ENCODE data around the gene C2CD3.
"Not testable (repeated sequence)": the region's sequence is repeated elsewhere in the genome, so short reads cannot be mapped to it uniquely, and the experiment has no call there.

Gene C2CD3

GRCh38 chr11:74069146-74070046 is 101.4 kb downstream of the C2CD3 start:
- DNase-seq (ENCODE audit: low read depth): peak; percentile 18

- DNase-seq (ENCODE audit: low read depth): not testable (repeated sequence)
Measured at GRCh38 chr11:74066663-74067062, 104.1 kb downstream of the C2CD3 start.

GRCh38 chr11:74065534-74065933 is 105.3 kb downstream of the C2CD3 start:
- not testable (repeated sequence) for DNase-seq (ENCODE audit: low read depth)

GRCh38 chr11:74063628-74064027 is 107.2 kb downstream of the C2CD3 start:
- DNase-seq (ENCODE audit: low read depth): not testable (repeated sequence)

GRCh38 chr11:74061599-74061998 is 109.2 kb downstream of the C2CD3 start:
- not testable (repeated sequence) for DNase-seq (ENCODE audit: low read depth)

GRCh38 chr11:74057249-74058151 is 113.3 kb downstream of the C2CD3 start:
- peak; percentile 8 for DNase-seq (ENCODE audit: low read depth)

GRCh38 chr11:74055938-74056337 is 114.9 kb downstream of the C2CD3 start:
- peak; percentile 25 for DNase-seq (ENCODE audit: low read depth)

- no peak for DNase-seq (ENCODE audit: low read depth)
Measured at GRCh38 chr11:74050465-74050864, 120.3 kb downstream of the C2CD3 start.

GRCh38 chr11:74048993-74049392 is 121.8 kb downstream of the C2CD3 start:
- DNase-seq (ENCODE audit: low read depth): no peak

- DNase-seq (ENCODE audit: low read depth): no peak
Measured at GRCh38 chr11:74044538-74044937, 126.3 kb downstream of the C2CD3 start.

- no peak for DNase-seq (ENCODE audit: low read depth)
Measured at GRCh38 chr11:74043450-74043849, 127.4 kb downstream of the C2CD3 start.

GRCh38 chr11:74037309-74037708 is 133.5 kb downstream of the C2CD3 start:
- no peak for DNase-seq (ENCODE audit: low read depth)

GRCh38 chr11:74035264-74035663 is 135.5 kb downstream of the C2CD3 start:
- no peak for DNase-seq (ENCODE audit: low read depth)

- DNase-seq (ENCODE audit: low read depth): no peak
Measured at GRCh38 chr11:74033046-74033445, 137.8 kb downstream of the C2CD3 start.

GRCh38 chr11:74030723-74031676 is 139.8 kb downstream of the C2CD3 start:
- no peak for DNase-seq (ENCODE audit: low read depth)

- peak; percentile 24 for DNase-seq (ENCODE audit: low read depth)
Measured at GRCh38 chr11:74025467-74026166, 145.2 kb downstream of the C2CD3 start.

- DNase-seq (ENCODE audit: low read depth): peak; percentile 39
Measured at GRCh38 chr11:74024261-74025029, 146.4 kb downstream of the C2CD3 start.

- no peak for DNase-seq (ENCODE audit: low read depth)
Measured at GRCh38 chr11:74023276-74023675, 147.5 kb downstream of the C2CD3 start.

- DNase-seq (ENCODE audit: low read depth): no peak
Measured at GRCh38 chr11:74022546-74022945, 148.3 kb downstream of the C2CD3 start.

GRCh38 chr11:74021998-74022397 is 148.8 kb downstream of the C2CD3 start:
- DNase-seq (ENCODE audit: low read depth): no peak
